ENCODE data around the gene SERPINA4.

Gene SERPINA4

GRCh38 chr14:94615254-94615653 is 54.0 kb downstream of the SERPINA4 start:
- DNase-seq (ENCODE audit: low read depth in 2 of 2, low spot score in 1 of 2) = no peak

GRCh38 chr14:94615823-94616570 is 54.8 kb downstream of the SERPINA4 start:
- DNase-seq (ENCODE audit: low read depth in 2 of 2, low spot score in 1 of 2) = no peak

GRCh38 chr14:94617366-94617941 is 56.2 kb downstream of the SERPINA4 start:
- DNase-seq (ENCODE audit: low read depth in 2 of 2, low spot score in 1 of 2) = no peak

DNA sequence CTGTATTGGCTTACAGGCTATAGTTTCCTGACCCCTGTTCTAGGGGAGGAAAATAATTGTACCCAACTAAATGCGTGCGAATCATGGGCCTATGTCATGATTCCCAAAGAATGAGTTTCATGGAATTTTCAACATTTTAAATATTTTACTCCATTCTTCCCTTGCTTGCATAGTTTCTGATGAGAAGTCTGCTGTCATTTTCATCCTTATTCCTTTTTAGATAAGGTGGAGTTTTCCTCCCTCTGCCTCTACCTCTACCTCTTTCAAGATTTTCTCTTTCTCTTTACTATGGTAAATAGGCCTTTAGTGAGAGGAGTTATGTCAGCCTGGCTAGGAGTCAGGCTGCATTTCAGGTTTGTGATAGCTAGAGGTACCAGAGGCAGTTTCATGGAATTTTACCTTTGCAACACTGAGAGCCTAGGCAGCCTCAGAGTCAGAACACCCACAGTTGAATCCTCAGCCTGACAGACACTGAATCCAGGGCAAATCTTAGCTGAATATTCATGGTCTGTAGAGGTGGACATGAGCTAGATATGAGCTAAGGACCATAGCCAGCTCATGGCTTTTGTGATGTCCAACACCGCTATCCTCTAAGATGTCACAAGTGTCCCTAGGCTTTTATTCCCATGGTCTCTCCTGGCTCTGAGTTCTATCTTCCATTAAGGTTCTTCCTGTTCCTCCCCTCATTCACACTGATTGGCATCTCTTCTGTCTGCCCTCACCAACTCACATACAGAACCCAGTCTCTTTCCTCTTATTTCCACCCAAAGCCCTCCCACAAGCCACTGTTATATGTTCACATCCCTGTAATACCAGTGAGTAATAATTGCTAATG is 57.0 kb downstream of the SERPINA4 start:
- no peak for DNase-seq (ENCODE audit: low read depth in 2 of 2, low spot score in 1 of 2)

- no peak for DNase-seq (ENCODE audit: low read depth in 2 of 2, low spot score in 1 of 2)
These were observed 58.1 kb downstream of the SERPINA4 start for GRCh38 chr14:94619297-94619696.

Measured in stimulated activated CD8-positive, alpha-beta memory T cell treated with anti-CD3 and anti-CD28 coated beads, Interleukin-4, amount 100 ng/mL, for 4 hours (primary cell).